NCI-H146 treated with DMSO at 0.1 percent for 48 hours (cell line): Measurements from ENCODE around the gene OPRM1.

Source experiments
- DNase-seq: peaks from one replicate; lab custom pipeline; 2025; ENCODE audit not compliant: unreplicated experiment; lab: John Stamatoyannopoulos, UW

The OPRM1 gene

DNA sequence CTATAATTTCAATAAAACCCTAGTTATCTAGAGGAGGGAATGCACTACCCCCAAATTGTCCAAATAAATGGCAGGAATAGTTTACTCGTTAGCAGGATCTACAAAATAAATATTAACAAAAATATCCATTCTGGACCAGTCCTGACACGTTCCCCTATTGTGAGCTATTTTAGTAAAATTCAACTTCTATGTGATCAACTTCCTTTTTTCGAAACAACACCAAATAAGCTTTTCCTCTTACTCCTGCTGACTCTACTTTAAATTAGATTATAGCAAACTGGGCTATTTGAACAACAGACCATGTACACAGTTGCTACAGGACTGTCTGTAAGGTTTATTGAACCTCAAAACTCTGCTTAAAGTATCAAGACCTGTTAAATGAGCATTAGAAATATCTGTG, 163.3 kb downstream of the OPRM1 start:
- DNase-seq = no peak

DNA sequence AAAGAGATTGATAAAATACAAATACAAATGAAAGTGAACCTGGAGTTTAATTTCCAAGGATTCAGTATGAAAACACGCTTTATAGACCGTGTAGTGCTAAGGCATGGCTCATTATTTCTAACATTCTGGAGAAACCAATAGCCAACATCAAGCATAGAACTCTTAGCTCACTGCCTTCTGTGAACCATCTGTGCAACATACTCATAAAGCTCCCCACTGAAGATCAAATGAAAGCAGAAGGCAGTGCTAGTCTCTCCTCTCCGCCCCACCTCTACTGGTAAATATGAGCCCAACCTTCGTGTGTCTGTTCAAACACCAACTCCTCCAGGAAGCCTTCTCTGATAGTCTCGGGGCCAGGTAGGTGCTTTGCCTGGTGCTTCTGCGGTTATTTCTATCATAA, 163.9 kb downstream of the OPRM1 start:
- DNase-seq = no peak

DNA sequence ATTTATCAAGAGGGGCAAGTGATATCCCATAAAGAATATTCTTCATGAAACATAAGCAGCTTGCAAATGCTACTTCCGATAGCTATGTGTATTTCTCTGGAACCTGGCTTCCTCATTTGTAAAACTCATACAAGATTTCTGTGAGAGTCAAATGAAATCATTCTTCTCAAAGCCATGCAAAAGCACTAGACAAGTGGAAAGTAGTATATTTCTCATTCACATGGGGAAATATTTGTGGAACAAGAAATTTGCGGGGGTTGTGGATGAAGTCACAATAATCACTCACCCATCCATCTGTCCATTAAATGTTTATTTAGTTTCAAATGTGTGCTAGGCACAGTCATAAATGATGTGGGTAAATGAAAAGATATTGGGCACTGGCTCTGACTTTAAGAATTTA, 167.1 kb downstream of the OPRM1 start:
- no peak for DNase-seq

DNA sequence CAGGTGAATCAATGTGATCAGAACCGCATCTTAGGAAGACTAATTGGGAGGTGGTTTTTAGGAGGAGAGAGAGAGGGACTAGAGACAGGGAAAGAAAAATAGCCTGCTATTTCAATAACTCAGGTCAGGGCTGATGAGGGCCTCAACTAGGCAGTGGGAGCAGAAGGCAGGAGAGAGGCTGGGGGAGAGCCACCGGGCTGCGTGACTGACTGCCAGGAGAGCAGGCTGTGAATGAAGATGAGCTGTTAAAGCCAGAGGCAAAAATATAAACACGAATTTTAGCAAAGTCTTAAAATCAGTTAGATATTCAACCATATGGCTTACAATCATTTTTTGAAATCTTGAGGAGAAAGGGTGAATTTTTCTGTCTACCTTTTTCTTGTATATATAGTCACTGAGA, 168.0 kb downstream of the OPRM1 start:
- DNase-seq = no peak

DNA sequence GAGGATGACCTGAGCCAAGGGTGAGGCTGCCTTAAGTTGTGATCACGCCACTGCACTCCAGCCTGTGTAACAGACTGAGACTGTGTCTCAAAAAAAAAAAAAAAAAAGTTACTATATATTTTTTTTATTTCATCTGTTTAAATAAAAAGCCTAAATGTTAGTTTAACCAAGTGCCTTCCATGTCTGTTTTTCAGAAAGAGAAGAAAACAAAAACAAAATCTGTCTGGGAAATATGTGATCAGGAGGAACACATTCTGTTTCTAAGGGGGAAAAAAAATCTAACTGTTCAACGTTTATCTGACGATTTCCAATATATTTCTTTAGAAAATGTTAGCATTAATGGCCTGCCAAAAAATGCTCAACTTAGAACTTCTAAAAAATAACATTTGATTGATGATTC, 170.5 kb downstream of the OPRM1 start:
- DNase-seq = no peak

DNA sequence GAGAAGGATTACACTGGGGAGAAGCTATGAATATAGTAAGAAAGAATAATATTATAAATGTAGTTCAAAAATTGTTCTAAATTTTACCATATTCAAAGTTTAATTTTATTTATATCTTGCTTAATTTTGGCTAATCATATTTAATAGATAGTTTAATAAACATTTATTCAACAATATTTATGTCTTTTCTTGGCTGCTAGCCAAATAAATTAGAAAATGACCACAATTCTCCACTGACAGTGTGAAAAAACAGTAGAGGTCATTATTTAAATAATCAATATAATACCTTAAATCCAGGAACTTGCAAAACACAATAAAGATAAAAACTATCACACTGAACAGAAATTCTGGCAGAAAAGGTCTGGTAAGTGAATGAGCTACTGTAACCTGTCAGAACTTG, 171.6 kb downstream of the OPRM1 start:
- DNase-seq = no peak

DNA sequence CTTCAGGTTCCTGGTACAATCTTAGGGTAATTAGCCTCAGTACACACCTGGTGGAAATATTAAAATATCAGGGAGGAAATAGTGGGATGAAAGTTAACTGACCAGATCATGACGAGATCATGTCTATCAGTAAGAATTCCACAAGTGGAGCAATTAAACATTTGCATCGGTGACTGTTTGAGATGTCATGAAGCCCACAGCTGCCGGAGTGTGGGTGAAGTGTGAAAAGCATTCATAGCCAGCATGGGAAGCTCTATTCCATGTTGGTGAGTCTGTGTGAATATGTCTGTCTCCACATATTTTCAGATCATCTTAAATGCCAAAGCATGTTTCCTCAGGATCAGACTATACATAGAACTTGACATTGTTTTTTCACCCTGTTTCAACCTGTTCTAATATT, 174.7 kb downstream of the OPRM1 start:
- DNase-seq = no peak

DNA sequence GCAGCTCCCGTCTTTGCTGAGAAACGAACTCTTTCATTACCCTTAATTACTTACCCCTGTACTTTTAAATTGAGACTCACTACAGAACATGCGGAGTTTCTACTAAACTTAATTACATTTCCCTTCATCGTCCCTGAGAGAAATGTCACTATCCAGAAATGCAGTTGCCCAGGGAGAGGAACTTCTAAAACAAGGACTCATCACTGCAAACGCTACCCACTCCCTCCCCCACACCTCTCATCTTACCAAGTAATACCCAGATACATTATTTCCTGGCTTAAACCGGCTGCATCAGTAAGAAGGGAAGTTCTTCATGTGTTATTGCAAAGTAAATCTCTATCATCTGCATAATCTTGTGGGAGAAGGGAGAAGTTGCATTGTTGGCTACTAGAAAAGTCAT, 179.3 kb downstream of the OPRM1 start:
- no peak for DNase-seq

DNA sequence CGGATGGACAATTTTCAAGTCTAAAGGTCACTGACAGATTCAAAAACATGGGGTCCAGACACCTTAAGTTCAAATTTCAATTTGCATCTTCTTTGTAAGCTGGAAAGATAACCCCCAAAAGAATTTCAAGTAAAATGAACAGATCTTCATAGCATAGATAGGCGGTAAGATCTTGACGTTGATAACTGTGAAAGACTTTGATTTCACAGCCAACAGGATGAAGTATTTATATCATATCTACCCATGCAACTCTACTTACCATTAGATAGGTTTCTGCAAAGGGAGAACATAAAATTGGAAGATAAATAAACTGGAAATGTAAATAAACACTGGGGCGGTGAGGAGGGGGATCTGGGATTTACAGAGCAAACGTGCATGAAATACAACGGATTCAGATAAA, 179.7 kb downstream of the OPRM1 start:
- no peak for DNase-seq

DNA sequence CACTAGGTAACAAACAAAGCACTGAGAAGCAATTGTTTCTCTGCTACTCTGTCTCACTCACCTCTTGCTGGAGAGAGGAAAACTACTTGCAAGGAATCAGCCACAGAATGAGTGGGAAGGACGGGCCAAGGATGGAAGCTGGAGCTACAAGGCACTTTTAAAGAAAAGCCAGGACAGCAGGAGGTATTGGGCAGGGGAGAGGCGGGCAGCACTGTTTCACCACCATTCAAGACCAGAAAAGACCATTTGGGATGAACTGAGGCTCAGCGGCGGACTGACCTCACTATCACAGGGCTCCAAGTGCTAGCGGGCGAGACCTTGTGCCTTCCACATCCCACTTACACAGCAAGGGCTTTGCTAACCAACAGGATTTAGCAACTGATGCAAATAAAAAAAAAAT, 180.2 kb downstream of the OPRM1 start:
- DNase-seq = no peak

DNA sequence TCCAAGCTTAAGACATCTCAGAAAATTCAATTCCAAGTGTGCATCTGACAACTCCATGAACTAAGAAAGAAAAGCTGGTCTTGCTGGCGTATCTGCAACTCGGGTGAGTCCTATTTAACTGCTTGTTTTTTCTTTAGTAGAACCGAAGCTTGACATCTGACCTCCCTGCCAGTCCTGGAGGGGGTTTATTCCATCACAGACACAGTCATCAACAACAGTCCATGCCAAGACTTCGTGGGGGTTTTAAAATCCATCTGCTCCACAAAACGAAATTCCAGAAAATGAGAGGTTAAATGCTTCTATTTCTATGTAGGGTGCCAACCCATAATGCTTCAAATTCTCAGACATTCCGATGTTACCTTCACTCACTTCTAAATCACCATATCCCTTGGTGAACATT, 183.7 kb downstream of the OPRM1 start:
- no peak for DNase-seq

DNA sequence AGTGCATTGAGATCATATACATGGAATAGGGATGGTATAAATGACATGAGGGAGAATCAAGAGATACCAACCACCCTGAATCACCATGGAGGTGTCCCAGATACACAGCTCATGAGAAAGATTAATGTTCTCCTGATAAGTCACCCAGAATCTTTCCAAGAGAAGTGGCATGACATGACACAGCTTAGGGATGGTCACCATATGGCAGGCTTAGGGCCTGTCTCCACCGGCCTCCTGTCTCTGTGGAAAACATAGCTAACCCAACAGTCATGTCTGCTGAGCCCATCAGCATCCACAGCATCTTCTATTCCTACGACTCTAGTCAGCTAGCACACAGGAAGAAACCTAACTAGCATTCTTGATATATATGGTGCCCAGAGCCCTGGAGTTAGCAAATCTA, 184.3 kb downstream of the OPRM1 start:
- DNase-seq = no peak

DNA sequence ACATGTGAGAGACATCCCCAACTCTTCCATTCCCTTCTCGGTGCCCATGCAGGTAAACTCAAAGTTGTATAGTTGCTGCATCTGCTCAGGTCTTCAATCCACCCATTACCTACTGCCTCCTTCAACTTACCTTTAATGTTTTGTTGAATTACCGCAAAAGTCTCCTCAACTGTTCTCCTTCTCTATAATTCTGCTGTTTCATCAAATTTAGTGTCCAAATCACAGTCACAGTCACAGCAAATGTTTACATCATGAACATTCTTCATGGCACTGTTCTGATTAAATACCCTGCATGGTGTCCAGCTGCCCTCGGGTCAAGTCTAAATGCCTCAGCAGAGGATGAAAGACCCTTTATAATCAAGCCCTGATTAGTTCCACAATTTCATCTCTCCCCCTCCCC, 187.4 kb downstream of the OPRM1 start:
- DNase-seq = no peak

DNA sequence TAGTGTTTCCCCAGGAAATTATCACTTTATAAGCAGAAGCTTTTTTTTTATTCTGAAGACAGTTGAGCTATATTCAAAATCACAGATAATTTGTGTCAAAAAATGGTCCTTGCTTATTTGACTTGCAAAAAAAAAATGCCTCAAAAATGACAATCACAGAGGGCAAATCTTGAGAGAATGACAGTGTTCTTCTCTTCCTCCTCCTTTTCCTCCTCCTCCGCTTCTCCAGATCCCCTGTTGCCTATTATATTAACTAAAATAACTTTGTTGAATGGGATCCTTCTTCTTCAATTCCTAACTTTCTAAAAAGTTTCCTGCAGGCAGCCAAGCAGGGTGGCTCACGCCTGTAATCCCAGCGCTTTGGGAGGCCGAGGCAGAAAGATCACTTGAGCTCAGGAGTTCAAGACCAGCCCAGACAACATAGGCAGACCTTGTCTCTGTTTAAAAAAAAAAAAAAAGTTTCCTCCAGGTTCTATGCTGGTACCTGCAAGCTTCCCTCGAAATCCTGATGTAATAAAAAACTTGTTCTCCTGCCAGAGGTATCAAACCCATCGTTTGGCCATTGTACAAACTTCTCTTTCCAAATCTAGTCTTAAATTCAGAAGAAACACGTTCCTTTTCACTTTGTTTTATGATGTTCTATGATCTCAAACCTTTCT, 189.0 kb downstream of the OPRM1 start:
- no peak for DNase-seq

DNA sequence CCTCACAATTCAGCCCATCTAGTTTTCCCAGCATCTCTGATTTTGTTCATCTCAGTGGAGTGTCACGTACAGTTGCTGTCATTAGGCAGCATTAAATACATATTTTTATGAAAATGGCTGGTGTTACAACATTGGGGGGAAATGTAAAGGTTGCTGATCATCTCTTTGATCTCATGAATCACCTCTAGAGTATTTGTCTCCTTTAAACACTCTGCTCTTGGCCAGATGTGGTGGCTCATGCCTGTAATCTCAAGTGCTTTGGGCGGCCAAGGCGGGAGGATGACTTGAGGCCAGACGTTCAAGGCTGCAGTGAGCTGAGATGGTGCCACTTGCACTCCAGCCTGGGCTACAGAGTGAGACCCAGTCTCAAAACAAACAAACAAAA, 189.5 kb downstream of the OPRM1 start:
- DNase-seq = no peak

DNA sequence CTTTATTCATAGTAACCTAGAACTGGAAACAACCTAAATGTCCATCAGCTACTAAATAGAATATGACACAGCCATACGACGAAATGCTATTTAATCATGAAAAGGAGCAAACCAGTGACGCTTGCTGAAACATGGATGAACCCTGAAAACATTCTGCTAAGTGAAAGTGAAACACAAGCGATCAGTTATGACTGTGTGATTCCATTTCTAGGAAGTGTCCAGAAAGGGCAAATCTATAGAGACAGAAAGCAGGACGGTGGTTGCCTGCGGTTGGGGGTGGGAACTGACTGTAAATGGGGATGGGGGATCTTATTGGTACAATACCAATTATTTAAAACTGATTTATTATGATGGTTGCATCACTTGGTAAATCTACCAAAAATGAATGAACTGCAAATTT, 190.7 kb downstream of the OPRM1 start:
- no peak for DNase-seq

DNA sequence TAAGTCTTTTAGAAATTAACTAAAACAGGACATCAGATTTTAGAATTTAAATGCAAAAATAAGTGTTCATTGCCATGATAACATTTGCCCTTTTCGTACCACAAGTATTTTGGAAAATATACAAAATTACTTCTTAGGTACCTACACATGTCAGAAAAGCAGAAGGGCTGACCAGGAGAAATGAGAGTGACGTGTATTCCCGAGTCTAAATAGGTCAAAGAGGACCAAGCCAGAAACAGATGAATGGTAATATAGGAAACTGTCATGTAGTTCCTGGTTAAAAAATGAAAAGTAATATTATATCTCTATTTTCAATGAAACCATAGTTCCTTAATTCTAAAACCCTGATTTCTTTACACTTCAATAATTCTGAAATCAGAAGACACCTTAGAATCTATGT, 191.4 kb downstream of the OPRM1 start:
- no peak for DNase-seq

DNA sequence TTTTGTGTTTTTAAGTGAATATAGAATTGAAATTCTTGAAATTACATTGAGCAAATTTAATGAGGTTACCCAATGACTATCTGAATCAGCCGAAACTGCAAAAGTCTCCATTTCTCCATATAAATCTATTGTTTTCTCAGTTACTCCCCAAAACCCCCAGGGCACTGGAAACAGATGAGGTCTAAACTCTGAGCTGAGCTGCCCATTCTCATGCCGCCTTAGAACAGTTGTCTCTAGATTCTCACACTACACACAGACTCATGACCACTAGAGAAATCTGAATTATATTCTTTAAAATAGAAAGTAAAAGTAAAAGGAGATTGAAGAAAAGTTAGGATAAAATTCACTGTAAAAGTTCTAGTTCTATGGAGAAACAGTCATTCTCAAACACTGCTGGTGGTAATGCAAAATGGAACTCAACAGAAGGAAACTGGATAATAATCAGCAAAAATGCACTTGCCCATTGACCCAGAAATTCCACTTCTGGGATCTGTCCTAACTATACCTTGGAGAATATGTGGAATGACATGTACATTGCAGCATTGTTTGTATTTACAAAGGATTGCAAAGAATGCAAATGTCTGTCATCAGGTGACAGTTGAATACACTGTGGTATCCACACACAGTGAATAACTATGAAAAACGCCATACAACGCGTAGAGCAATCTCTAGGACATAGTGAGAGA, 192.0 kb downstream of the OPRM1 start:
- DNase-seq = no peak

DNA sequence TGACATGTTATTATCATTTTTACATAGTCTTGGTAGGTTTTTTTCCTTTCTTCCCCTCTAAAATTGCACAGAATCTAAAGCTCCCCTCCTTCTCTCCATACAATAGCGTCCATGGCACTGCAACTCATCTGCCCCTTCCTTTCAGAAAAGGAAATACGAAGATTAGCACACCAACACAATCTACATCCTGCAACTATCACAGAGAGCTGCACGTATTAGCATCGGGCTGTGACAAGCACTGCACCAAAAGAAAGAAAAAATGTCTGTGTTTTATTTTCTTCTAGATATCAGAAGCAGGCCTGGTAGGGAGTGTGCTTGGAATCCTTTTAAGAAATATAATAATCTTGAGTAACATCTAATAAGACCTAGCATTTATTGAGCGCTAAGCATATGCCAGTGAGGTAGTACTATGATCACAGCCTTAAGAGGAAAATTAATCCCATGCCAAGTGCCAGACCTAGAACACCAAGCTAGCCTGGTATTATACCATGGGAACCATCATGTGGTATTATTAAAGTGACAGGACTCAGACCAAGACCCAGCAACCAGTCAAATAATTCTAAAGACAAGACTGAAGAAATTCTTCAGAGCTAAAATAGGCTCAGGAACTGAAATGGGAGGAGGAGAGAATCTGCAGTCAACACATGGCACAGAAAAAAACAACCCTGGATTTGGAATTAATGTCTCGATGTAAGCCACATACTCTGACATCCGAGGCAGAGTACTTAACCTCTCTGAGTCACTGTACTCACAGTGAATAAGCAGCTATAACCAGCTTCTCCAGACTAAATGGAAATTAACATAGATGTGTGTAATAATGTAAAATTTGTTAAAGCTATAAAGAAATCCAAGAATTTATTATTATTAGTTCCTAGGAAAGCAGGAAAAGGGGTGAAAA, 193.2 kb downstream of the OPRM1 start:
- DNase-seq = no peak

DNA sequence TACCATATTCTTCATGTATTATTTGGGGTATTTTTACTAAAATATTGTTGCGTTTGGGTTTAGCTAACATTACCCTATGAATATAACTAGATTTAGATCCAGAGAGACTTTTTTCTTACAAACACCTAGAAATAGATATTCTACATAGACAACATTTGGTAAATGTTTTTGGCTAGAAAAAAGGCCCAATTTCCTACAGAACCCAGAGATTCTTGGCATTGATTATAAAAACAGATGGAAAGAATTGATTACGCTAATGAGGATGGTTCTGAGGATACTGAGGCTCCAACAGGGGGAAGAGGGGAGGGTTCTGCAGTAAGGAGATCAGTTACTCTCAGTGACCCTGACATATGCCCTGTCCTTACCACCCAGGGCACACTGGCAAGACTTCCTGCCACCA, 194.3 kb downstream of the OPRM1 start:
- DNase-seq = no peak

DNA sequence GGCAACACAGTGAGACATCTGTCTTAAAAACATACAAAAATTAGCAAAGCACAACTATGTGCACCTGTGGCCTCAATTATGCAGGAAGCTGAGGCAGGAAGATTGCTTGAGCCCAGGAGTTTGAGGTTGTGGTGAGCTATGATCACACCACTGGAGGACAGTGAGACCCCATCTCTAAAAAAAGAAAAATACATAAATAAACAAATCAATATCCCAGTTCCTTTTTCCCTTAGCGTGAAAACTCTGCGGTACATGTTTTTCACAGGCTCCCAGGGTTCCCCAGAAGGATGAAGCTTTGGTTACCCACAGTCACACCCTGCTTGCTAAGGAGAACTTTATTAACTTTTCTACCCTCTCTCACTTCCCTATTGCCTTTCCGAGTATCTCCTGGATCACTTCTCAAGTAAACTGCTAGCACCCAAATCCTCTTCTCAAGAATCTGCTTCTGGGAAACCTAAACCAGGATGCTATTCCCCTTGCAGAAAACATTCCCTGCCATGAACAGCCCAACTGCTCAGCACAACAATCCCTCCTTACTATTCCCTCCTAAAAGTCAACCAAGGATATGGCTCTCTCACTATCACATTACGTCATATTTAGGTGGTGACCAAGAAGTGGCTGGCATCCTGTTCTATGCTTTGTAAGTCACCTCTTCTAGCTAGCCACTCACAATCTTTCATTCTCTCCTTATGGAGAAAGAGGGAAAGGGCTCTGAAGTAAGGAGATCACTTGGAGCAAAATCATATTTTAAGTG, 195.2 kb downstream of the OPRM1 start:
- DNase-seq = no peak
